Heart right ventricle (tissue), 16 donors: ENCODE measurements around the gene CD160. TPM values are rescaled to one million over a fixed set of nuclear protein-coding genes. Genes with fewer than 3 reads are reported as not detected.

Source experiments
- ATAC-seq, 8 donors: fragments of 200-7000 bp; cut with Tn5 transposase; one replicate each; pipeline ENCODE4 v1.9.1; 2020; ENCODE audit warnings: mild to moderate bottlenecking in 8 of 8, moderate library complexity in 8 of 8, moderate number of reproducible peaks in 1 of 8
- DNase-seq, 2 donors: peaks; one replicate each; pipeline ENCODE4 v3.0.0-alpha.2; 2020
- H3K27ac ChIP-seq, 10 donors: fragments of 200-600 bp; sonication (generic) in 2 of 10; one replicate each; pipeline versions ENCODE4 v1.5.0 to v1.8.0; 2020 to 2022; ENCODE audit warnings: mild to moderate bottlenecking in 3 of 10
- H3K27me3 ChIP-seq, 7 donors: fragments of 200-600 bp; one replicate each; pipeline ENCODE4 v1.8.0; 2021 to 2022; ENCODE audit warnings: mild to moderate bottlenecking in 2 of 7
- H3K36me3 ChIP-seq, 9 donors: fragments of 200-600 bp; sonication (generic) in 1 of 9; one replicate each; pipeline versions ENCODE4 v1.5.0 to v1.8.0; 2020 to 2022; ENCODE audit warnings: mild to moderate bottlenecking in 2 of 9
- H3K4me1 ChIP-seq, 9 donors: fragments of 200-600 bp; sonication (generic) in 1 of 9; one replicate each; pipeline versions ENCODE4 v1.5.0 to v1.8.0; 2020 to 2022; ENCODE audit warnings: mild to moderate bottlenecking in 4 of 9
- H3K4me3 ChIP-seq, 10 donors: fragments of 200-600 bp; sonication (generic) in 2 of 10; one replicate each; pipeline versions ENCODE4 v1.5.0 to v1.8.0; 2020 to 2022; ENCODE audit warnings: mild to moderate bottlenecking in 7 of 10, moderate library complexity in 2 of 10
- H3K9me3 ChIP-seq, 11 donors: fragments of 200-600 bp in 10 of 11; sonication (generic) in 2 of 11; one replicate each; pipeline versions ENCODE4 v1.5.0 to v1.8.0; 2013 to 2022; ENCODE audit warnings: mild to moderate bottlenecking in 2 of 11, control low read depth in 1 of 11, moderate library complexity in 1 of 11
- CTCF ChIP-seq, 9 donors: fragments of 200-600 bp; sonication (generic) in 2 of 9; IDR thresholded peaks; one replicate each; pipeline versions ENCODE4 v1.5.0 to v1.8.0; 2021 to 2022; ENCODE audit warnings: antibody characterized with exemption in 9 of 9, mild to moderate bottlenecking in 5 of 9, moderate library complexity in 1 of 9
- WGBS, 2 donors: extraction: QIAGEN DNeasy Blood & Tissue Kit; methylation state at CpG; one replicate each; pipeline ENCODE4 v1.1.7; 2013; ENCODE audit warnings: inconsistent platforms in 1 of 2; 5-methylcytosine and 5-hydroxymethylcytosine counted together
- intact Hi-C, 10 donors: fragments of 100-400 bp; cut with DNase I; formaldehyde crosslinking; loops; one replicate each; pipeline versions ENCODE4 v1.11.1 to v1.14.2; 2022
- polyA plus RNA-seq, 2 donors: library from polyadenylated mRNA; stranded (reverse); fragments of 200-250 nt; gene quantifications; one replicate each; pipeline ENCODE4 v1.2.3, GENCODE V29; 2013
- total RNA-seq, 10 donors: library from RNA; stranded (reverse); fragmentation: NEBNext Ultra II Directional in 3 of 10; extraction: Animal tissue kit (Norgen Biotek cat#: 25700) in 3 of 10; gene quantifications; one replicate each; pipeline versions ENCODE4 v1.2.1 to v1.2.4, GENCODE V29; 2021 to 2023
- donor health status: Arrhythmogenic right ventricular cardiomyopathy.
- donor health status: ischemic (EF 13 %, LVEDD 7.1; RV severe dilation, severe dysfunction).
- donor health status: healthy with polysubstance abuse.
- donor health status: DM: no; HTN: yes; CAD: no.
- donor health status: DM: no; HTN: no; CAD: no.
- donor health status: ischemic (EF 25% LVEDD 6.9; RV normal size, moderate dysfunction).
- donor health status: ischemic (EF 25% LVEDD 5.7; RV mildly dilated, moderate dysfunction).
- donor health status: healthy.
- donor health status: DM: yes; HTN: yes; CAD: no.
- donor health status: Ischemic cardiomyopathy.
- donor health status: ischemic (EF 35%, LVEDD 5.7; RV mildly dilated, moderate dysfunction).
- donor health status: nonischemic (EF 11% LVEDD 7.7; RV severe dilation, severe dysfunction).
- donor health status: DM: yes; HTN: yes; CAD: no.
- donor health status: PGD.
- donor health status: ischemic (EF 29% LVEDD 5.4; RV normal size, mild dysfunction).
- donor health status: nonischemic (EF 23%, LVEDD 6.1; RV moderate dilation, normal function).

Gene CD160
- total and polyA plus RNA-seq, 12 donors: 0.03 to 0.58 (median 0.18) TPM; not detected in 9

GRCh38 chr1:145707183-145707867 is 12.0 kb upstream of the CD160 start, which contains the start of gene PDZK1:
Gene PDZK1 (minus strand): TSS chr1:145707368. CDS start chr1:145688021, 19,347 bp downstream.
- Histone ChIP-seq H3K9me3 (no peaks in the 10 kb centered on the region), H3K27me3 (no peaks in the 10 kb centered on the region), H3K36me3 (no peaks in the 10 kb centered on the region), H3K4me1 (peaks cover 0 to 4% (median 0%) of the 10 kb centered on the region in 9 donors), H3K4me3 (no peak within 1 kb of the TSS), H3K27ac (no peak within 1 kb of the TSS)
- intact Hi-C loops: no loop called here
- DNase-seq (no peak), ATAC-seq (no peak)
- no peak for TF ChIP-seq CTCF (IDR thresholded peaks at IDR 0.05)
- WGBS, 2 donors: 69 to 81% methylated on average over 9 of the region's 9 CpGs

- no peak for DNase-seq
- intact Hi-C loops: no loop called here
- no peak for ATAC-seq
Measured at GRCh38 chr1:145708063-145708462, 11.2 kb upstream of the CD160 start.

GRCh38 chr1:145710291-145711027 is 8.8 kb upstream of the CD160 start:
- TF ChIP-seq CTCF (IDR thresholded peaks at IDR 0.05): no peak
- Histone ChIP-seq H3K27ac (no peak overlapping the region), H3K4me1 (peaks cover 0 to 5% (median 0%) of the 10 kb centered on the region in 9 donors), H3K4me3 (no peak overlapping the region), H3K36me3 (no peaks in the 10 kb centered on the region), H3K27me3 (no peaks in the 10 kb centered on the region), H3K9me3 (no peaks in the 10 kb centered on the region)
- no peak for DNase-seq
- no peak for ATAC-seq
- WGBS, 2 donors: 87 to 89% methylated on average over 4 of the region's 4 CpGs
- intact Hi-C loops: loop anchor here in 1 of 10 donors (2.0 kb wide), 1 partner anchor 40 kb away; no protein-coding TSS in a partner anchor

More at GRCh38 chr1:145708063-145708462, 11.2 kb upstream of the CD160 start:
- H3K27me3 ChIP-seq: no peaks in the 10 kb centered on the region
- 61 to 63% methylated on average over 7 of the region's 7 CpGs for WGBS, 2 donors
- no peaks in the 10 kb centered on the region for H3K36me3 ChIP-seq
- TF ChIP-seq CTCF (IDR thresholded peaks at IDR 0.05): no peak
- no peak overlapping the region for H3K27ac ChIP-seq
- no peak overlapping the region for H3K4me3 ChIP-seq
- H3K9me3 ChIP-seq: no peaks in the 10 kb centered on the region
- peaks cover 0 to 4% (median 0%) of the 10 kb centered on the region in 9 donors for H3K4me1 ChIP-seq

GRCh38 chr1:145711213-145711651 is 8.1 kb upstream of the CD160 start:
- no peak for ATAC-seq
- no peaks in the 10 kb centered on the region for H3K36me3 ChIP-seq
- no peak overlapping the region for H3K27ac ChIP-seq
- H3K4me3 ChIP-seq: no peak overlapping the region
- no peaks in the 10 kb centered on the region for H3K9me3 ChIP-seq
- intact Hi-C loops: loop anchor here in 1 of 10 donors (2.0 kb wide), 1 partner anchor 40 kb away; no protein-coding TSS in a partner anchor
- DNase-seq: no peak
- TF ChIP-seq CTCF (IDR thresholded peaks at IDR 0.05): no peak
- WGBS, 2 donors: 50 to 52% methylated on average over 3 of the region's 3 CpGs
- H3K4me1 ChIP-seq: peaks cover 0 to 5% (median 0%) of the 10 kb centered on the region in 9 donors
- H3K27me3 ChIP-seq: no peaks in the 10 kb centered on the region
